HUES64 (cell line): ENCODE results near the gene UTY.
A peak's percentile ranks its signal among the peaks of the same experiment; 100 is the strongest.

Experiments
- H3K27ac ChIP-seq: 2 replicates; pipeline ENCODE4 v1.7.0; 2013; ENCODE audit warnings: low read depth, low read length, inconsistent platforms
- H3K27me3 ChIP-seq: 2 replicates; pipeline ENCODE4 v1.6.1; 2013; ENCODE audit warnings: mild to moderate bottlenecking, low read length; ENCODE audit not compliant: insufficient read depth
- H3K36me3 ChIP-seq: 2 replicates; pipeline ENCODE4 v1.6.1; 2013; ENCODE audit warnings: mild to moderate bottlenecking, low read length; ENCODE audit not compliant: insufficient read depth
- H3K4me1 ChIP-seq: 2 replicates; pipeline ENCODE4 v1.6.1; 2013; ENCODE audit warnings: mild to moderate bottlenecking, low read length, moderate library complexity; ENCODE audit not compliant: insufficient read depth
- H3K4me3 ChIP-seq: 2 replicates; pipeline ENCODE4 v1.5.1; 2013; ENCODE audit warnings: mild to moderate bottlenecking, low read length, moderate library complexity
- H3K9ac ChIP-seq: 2 replicates; pipeline ENCODE4 v1.6.1; 2013; ENCODE audit warnings: mild to moderate bottlenecking, low read depth, low read length
- H3K9me3 ChIP-seq: 2 replicates; pipeline ENCODE4 v1.6.1; 2013; ENCODE audit warnings: low read depth, low read length; ENCODE audit not compliant: insufficient read depth
- WGBS: fragments of 150-250, 120-280 bp; methylation state at CpG from one replicate; pipeline ENCODE4 v1.1.7; 2013; ENCODE audit warnings: missing lambda C conversion rate; 5-methylcytosine and 5-hydroxymethylcytosine counted together

The UTY gene

GRCh38 chrY:13445566-13445965 is 34.3 kb downstream of the UTY start:
- H3K4me1 ChIP-seq: no peaks in the 10 kb centered on the region
- H3K9me3 ChIP-seq: no peaks in the 10 kb centered on the region
- whole genome bisulfite sequencing: 89% methylated on average over 1 of the region's 1 CpG
- H3K27me3 ChIP-seq: no peaks in the 10 kb centered on the region
- H3K27ac ChIP-seq: no peak overlapping the region
- no peak overlapping the region for H3K9ac ChIP-seq
- peaks cover 39% of the 10 kb centered on the region for H3K36me3 ChIP-seq
- no peak overlapping the region for H3K4me3 ChIP-seq

DNA sequence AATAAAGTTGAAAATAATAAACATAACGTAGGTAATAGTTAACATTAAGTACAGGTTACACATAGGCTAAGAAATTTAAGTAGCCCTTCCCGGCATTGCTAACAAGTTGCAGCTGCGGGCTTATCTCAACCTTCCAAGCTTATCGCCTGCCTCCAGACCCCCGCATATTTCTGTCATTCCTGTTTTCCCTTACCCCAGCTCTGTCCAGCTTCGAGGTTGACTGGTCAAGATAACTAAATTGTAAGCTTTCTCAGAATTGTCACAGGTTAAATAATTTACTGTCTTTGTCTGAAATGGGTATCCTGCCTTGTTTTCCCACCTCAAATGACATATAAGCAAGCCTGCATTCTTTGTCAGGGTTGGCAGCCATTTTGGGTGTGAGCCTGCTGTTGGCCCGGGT is 36.7 kb downstream of the UTY start:
- H3K36me3 ChIP-seq: peaks cover 31% of the 10 kb centered on the region

GRCh38 chrY:13440811-13441210 is 39.0 kb downstream of the UTY start:
- H3K4me3 ChIP-seq: no peak overlapping the region
- no peak overlapping the region for H3K9ac ChIP-seq
- no peak overlapping the region for H3K27ac ChIP-seq
- no peaks in the 10 kb centered on the region for H3K9me3 ChIP-seq
- H3K4me1 ChIP-seq: peaks cover 11% of the 10 kb centered on the region; the same call in 1 of the 2 replicates
- WGBS: no CpG with 5 or more reads among the region's 1 CpG
- H3K36me3 ChIP-seq: peaks cover 8% of the 10 kb centered on the region; the same call in 1 of the 2 replicates
- no peaks in the 10 kb centered on the region for H3K27me3 ChIP-seq

More for the DNA sequence above, 36.7 kb downstream of the UTY start:
- H3K27ac ChIP-seq: no peak overlapping the region
- H3K9me3 ChIP-seq: no peaks in the 10 kb centered on the region
- 95% methylated on average over 6 of the region's 7 CpGs for WGBS
- H3K4me3 ChIP-seq: no peak overlapping the region
- no peaks in the 10 kb centered on the region for H3K4me1 ChIP-seq
- no peaks in the 10 kb centered on the region for H3K27me3 ChIP-seq
- no peak overlapping the region for H3K9ac ChIP-seq

DNA sequence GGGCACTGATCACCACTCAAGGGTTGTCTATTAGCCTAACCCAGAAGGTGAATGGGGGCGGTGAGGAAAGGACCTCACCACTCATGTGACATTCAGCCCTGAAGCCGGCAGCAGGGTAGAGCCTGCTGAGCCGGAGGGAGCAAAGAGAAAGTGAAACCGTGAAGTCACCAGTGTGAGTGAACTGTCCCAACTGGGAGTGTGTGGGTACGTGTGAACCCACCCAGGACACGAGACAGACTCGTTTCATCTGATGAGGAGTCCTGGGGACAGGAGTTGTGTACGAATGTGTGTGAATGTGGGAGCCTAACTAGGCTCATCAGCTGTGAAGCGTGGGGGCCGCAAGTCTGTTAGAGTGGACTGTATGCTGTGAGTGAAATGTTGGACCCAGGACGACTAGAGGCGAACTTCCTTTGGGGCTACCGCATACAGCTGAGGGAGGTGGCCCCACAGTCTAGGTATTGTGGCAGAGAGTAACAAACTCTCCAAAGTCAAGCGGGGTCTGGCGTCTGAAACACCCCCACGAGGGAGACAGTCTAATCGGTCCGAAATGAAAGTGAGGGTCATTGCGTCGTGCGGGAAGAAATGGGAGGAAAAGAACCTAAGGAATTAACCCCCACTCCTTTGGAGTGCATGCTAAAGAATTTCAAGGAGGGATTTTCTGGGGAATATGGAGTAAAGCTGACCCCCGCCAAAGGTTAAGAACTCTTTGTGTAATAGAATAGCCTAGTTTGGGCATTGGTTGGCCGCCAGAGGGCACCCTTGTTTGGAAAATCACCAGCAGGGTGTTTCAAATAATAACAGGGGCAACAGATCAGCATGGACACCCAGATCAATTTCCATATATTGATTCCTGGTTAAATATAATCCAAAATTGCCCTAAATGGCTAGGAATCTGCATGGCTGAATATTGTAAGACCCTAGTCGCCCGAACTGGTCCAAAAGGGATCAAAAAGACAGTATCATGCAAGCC is 43.6 kb downstream of the UTY start:
- no peaks in the 10 kb centered on the region for H3K36me3 ChIP-seq
- no peaks in the 10 kb centered on the region for H3K27me3 ChIP-seq
- no peak overlapping the region; the same call in none of the 2 replicates for H3K27ac ChIP-seq
- peaks cover 24% of the 10 kb centered on the region; the same call in 1 of the 2 replicates for H3K4me1 ChIP-seq
- H3K4me3 ChIP-seq: no peak overlapping the region
- WGBS: 87% methylated on average over 25 of the region's 25 CpGs
- no peak overlapping the region for H3K9ac ChIP-seq
- H3K9me3 ChIP-seq: no peaks in the 10 kb centered on the region

GRCh38 chrY:13435206-13435967 is 44.4 kb downstream of the UTY start:
- peaks cover 7% of the 10 kb centered on the region for H3K9me3 ChIP-seq
- H3K4me3 ChIP-seq: no peak overlapping the region
- H3K4me1 ChIP-seq: peaks cover 24% of the 10 kb centered on the region; the same call in 1 of the 2 replicates
- H3K36me3 ChIP-seq: 0 out of 2 replicates have a peak, but pooled peaks cover 2% of the 10 kb centered on the region
- no peaks in the 10 kb centered on the region for H3K27me3 ChIP-seq
- no peak overlapping the region for H3K9ac ChIP-seq
- 94% methylated on average over 22 of the region's 22 CpGs for WGBS
- peak overlapping the region; percentile 30; the same call in 1 of the 2 replicates for H3K27ac ChIP-seq

GRCh38 chrY:13432293-13433025 is 47.4 kb downstream of the UTY start:
- Histone ChIP-seq H3K4me3 (no peak overlapping the region), H3K9me3 (peaks cover 15% of the 10 kb centered on the region), H3K36me3 (peaks cover 16% of the 10 kb centered on the region), H3K27ac (no peak overlapping the region), H3K9ac (no peak overlapping the region), H3K4me1 (peaks cover 22% of the 10 kb centered on the region; the same call in 1 of the 2 replicates), H3K27me3 (no peaks in the 10 kb centered on the region)
- 98% methylated on average over 3 of the region's 3 CpGs for WGBS

- Histone ChIP-seq H3K36me3 (peaks cover 16% of the 10 kb centered on the region), H3K9ac (no peak overlapping the region), H3K4me1 (0 out of 2 replicates have a peak, but pooled peaks cover 11% of the 10 kb centered on the region), H3K9me3 (peaks cover 18% of the 10 kb centered on the region), H3K27ac (no peak overlapping the region), H3K27me3 (no peaks in the 10 kb centered on the region), H3K4me3 (no peak overlapping the region)
- 97% methylated on average over 3 of the region's 3 CpGs for WGBS
Observed at GRCh38 chrY:13429551-13429950, 50.3 kb downstream of the UTY start.

DNA sequence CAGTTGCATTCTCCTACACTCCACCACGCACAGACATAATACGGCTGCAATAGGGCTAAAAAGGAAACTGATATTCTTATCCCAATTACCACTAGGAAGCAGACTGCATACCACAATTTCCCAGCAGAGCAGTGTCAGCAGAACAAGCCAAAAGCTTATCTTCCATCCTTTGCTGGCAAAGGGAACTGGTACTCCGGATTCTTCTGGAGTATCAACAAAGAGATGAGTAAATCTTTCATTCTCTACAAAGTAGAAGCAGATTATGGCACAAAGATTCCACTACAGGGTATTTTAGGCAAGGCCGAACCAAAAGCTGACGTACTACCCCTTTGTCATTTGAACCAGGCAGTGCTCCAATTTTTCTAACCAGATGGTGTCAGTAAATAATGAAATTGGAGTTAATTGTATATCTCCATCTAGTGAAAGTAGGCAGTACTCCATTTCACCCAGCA is 56.5 kb downstream of the UTY start:
- peaks cover 3% of the 10 kb centered on the region; the same call in 1 of the 2 replicates for H3K9me3 ChIP-seq
- H3K27me3 ChIP-seq: no peaks in the 10 kb centered on the region
- 96% methylated on average over 5 of the region's 5 CpGs for WGBS
- H3K36me3 ChIP-seq: peaks cover 4% of the 10 kb centered on the region; the same call in 1 of the 2 replicates
- H3K9ac ChIP-seq: no peak overlapping the region
- no peak overlapping the region for H3K4me3 ChIP-seq
- no peaks in the 10 kb centered on the region; the same call in 1 of the 2 replicates for H3K4me1 ChIP-seq
- H3K27ac ChIP-seq: no peak overlapping the region

- H3K9ac ChIP-seq: no peak overlapping the region
- H3K36me3 ChIP-seq: no peaks in the 10 kb centered on the region
- no peaks in the 10 kb centered on the region for H3K27me3 ChIP-seq
- 95% methylated on average over 6 of the region's 6 CpGs for WGBS
- H3K4me3 ChIP-seq: no peak overlapping the region
- no peak overlapping the region for H3K27ac ChIP-seq
- no peaks in the 10 kb centered on the region for H3K9me3 ChIP-seq
- H3K4me1 ChIP-seq: no peaks in the 10 kb centered on the region; the same call in 1 of the 2 replicates
Observed at GRCh38 chrY:13416869-13417661, 62.8 kb downstream of the UTY start.

DNA sequence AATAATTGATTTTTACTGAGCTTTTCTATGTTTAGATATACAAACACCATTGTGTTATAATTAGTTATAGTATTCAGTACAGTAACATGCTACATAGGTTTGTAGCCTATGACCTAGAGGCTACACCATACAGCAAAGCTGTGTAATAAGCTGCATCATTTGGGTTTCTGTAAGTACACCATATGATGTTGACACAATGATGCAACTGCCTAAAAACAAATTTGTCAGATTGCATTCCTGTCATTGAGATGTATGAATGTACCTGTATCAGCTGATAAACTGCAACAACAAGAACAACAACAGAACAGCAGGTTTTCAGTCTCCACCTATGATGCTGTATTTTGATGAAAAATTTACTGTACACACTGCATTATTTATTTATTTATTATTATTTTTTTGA is 64.3 kb downstream of the UTY start:
- no peak overlapping the region for H3K4me3 ChIP-seq
- no peaks in the 10 kb centered on the region for H3K27me3 ChIP-seq
- H3K27ac ChIP-seq: no peak overlapping the region
- no peaks in the 10 kb centered on the region for H3K9me3 ChIP-seq
- H3K36me3 ChIP-seq: peaks cover 6% of the 10 kb centered on the region; the same call in 1 of the 2 replicates
- H3K9ac ChIP-seq: no peak overlapping the region
- H3K4me1 ChIP-seq: no peaks in the 10 kb centered on the region
